CD4-positive, alpha-beta T cell treated with Interferon gamma for 1 hour (primary cell): ENCODE measurements around the gene RBPJL.
A peak's percentile ranks its signal among the peaks of the same experiment; 100 is the strongest.

Experiments
- DNase-seq: peaks from one replicate; pipeline ENCODE4 v3.0.0-alpha.2; 2020

Gene RBPJL, protein sequence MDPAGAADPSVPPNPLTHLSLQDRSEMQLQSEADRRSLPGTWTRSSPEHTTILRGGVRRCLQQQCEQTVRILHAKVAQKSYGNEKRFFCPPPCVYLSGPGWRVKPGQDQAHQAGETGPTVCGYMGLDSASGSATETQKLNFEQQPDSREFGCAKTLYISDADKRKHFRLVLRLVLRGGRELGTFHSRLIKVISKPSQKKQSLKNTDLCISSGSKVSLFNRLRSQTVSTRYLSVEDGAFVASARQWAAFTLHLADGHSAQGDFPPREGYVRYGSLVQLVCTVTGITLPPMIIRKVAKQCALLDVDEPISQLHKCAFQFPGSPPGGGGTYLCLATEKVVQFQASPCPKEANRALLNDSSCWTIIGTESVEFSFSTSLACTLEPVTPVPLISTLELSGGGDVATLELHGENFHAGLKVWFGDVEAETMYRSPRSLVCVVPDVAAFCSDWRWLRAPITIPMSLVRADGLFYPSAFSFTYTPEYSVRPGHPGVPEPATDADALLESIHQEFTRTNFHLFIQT

DNA sequence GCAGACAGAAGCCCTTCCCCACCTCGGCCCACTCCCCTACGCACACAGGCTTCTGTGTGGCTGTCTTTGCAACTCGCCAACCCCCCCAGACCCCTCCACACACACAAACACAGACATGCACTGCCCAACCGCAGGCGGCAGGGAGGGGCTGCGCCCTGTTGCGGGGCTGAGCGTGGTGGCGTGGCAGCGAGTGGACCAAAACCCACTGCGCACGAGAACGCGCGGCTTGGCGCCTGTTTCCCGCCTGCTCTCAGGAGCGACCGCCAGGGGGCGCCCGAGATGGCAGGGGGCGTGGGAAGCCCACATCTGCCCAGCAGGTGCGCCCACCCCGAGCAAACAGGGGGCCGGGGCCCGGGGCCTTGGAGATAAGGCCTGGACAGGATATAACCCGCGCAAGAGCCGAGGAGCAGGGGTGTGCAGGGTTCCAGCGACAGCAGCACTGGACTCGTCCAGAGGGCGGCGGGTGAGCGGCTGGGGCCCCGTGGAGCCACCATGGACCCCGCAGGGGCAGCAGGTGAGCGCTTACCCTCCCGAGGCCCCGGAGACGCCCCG lies at the start of gene RBPJL:
TSS of gene RBPJL (plus strand) at position 410 of the 552 bp plus-strand sequence. CDS start at position 493, 83 bp downstream.
- DNase-seq = no peak

DNA sequence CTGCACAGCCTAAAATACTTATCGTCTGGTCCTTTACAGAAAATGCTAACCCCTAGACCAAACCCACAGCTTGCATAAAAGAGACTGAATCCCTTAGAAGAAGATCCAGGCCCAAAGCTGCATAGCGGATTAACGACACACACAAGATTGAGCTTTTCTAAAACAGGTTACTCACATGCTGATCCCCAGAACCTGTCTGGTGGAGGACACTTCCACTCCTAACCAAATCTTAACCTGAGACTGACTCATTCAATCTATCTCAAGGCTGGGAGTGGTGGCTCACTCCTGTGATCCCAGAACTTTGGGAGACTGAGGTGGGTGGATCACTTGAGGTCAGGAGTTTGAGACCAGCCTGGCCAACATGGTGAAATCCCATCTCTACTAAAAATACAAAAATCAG lies 49.5 kb upstream of the RBPJL start:
- no peak for DNase-seq

DNA sequence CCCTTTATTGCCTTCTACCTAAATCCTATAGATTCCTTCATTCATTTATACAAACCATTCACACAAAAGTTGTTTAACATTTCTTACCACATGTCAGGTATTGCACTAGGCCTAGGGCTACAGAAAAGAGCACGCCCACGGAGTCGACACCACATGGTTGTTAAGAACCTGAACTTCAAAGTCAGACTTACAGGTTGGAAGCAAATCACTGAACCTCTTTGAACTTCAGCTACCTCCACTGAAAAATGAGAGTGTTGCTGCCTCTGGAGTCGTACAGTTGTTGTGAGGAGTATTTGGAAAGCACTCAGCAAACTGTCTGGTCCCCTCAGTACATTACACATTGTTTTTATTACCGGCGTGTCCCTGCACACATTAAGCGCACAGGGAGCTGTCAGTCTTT lies 48.9 kb upstream of the RBPJL start:
- DNase-seq = no peak

DNA sequence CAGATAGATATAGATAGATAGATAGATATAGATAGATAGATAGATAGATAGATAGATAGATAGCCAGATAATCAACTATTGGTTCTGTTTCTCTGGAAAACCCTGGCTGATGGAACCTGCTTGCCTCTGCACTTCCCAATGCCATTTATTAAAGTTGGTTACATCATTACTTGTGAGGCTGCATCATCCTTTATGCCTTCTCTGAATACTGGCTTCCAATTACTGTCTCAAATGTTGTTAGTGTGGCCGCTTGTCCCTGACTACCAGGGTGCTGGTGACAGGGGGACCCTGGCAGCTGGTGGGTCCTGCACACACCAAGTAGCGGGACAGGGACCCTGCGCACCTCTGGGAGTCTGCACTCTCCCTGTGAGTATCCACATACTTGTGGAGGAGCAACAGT lies 48.4 kb upstream of the RBPJL start:
- DNase-seq = no peak

DNA sequence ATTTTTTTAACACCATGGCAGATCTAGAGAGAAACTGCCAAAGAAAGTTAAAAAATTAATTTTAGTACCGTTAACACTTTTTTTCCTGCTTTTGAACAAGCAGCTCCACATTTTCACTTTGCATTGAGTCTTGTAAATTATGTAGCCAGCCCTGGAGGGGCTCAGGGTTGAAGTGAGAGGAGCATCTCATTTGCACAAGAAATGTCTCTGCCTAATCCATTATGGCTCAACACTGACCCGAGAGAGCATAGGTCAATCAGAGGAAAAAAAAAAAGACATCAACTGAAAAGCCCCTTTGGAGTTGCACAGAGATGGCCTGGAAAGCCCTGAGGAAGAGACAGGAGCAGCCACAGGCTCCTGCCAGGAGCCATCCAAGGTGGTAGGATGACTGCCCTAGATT lies 48.0 kb upstream of the RBPJL start:
- no peak for DNase-seq

DNA sequence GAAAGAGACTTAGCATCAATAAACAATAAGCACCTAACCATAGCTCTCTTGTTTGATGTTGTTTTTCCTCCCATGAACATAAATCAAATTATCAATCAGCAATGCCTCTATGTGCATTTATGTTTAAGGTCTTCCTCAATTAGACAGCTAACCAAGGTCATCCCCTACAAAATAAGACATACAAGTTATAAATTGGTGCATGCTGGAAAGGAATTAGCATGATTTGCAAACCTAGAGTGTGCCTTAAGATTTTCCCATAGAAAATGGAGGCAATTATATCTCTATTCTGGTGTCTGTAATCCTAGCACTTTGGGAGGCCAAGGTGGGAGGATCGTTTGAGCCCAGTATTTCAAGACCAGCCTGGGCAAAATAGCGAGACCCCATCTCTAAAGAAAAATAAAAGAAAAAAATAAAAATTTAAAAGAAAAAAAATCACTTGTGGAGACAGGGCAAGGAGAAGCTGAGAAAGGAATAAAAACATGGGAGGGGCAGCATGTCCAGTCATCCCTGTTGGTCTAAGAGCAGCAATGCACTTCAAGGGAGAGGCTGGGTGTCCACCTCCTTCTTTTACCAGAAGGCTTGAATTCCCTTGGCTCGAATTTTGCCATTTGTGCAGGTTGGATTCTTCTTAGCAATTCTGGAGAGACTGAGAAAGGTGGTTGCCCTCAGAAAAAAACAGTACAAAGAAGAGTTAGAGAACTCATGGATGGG lies 42.9 kb upstream of the RBPJL start:
- no peak for DNase-seq

DNA sequence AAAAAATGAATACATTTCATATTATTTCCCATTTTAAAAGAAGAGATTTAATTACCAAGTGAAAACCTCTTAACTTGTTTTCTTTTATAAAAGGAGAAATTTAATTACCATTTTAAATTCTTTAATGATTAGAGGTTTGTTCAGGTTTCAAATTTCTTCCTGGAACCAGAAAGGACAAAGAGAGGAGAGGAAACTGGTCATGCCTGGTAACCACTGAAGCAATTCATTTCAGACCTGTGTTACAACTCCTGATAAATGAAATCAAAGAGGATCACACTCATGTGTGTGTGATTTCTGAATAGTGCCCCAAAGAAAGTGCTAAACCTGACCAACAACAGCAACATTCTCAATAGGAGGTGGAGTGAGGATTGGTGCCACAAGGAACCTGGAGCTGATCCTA lies 39.7 kb upstream of the RBPJL start:
- no peak for DNase-seq

DNA sequence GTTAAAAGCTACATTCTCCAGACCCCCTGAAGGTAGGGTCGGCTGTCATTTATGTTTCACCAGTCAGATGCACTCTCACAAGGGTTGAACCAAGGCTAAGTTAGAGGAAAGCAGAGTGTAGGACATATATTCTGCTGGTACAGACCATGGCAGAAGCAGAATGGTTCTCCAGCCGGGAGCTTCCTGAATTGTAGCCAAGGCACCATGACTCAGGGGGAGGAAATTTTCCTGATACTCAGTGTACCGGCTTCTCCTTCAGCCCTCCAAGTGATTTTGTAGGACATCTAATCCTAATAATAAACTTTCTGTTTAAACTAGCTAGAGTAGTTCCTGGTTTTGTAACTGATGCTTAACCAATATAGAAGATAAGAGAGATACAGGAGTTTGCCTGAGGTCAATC lies 38.1 kb upstream of the RBPJL start:
- DNase-seq = no peak

DNA sequence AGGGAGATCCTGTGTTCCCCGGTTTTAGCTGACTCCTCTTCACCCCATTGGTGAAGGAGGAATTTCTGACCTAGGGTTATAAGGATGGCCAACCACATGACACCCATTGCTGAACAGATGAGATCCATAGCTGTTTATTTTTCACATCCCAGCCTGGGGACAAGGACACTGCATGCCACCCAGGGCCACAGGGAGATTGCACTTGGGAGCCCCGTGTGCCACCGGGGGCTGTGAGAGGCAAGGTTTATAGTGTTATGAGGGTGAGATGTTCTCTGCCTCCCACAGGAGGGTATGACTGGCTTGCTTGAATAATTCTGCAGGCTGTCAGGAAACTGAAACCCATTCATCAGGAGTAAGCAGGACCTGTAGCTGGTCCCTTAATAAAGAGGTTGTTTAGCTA lies 37.6 kb upstream of the RBPJL start:
- no peak for DNase-seq

DNA sequence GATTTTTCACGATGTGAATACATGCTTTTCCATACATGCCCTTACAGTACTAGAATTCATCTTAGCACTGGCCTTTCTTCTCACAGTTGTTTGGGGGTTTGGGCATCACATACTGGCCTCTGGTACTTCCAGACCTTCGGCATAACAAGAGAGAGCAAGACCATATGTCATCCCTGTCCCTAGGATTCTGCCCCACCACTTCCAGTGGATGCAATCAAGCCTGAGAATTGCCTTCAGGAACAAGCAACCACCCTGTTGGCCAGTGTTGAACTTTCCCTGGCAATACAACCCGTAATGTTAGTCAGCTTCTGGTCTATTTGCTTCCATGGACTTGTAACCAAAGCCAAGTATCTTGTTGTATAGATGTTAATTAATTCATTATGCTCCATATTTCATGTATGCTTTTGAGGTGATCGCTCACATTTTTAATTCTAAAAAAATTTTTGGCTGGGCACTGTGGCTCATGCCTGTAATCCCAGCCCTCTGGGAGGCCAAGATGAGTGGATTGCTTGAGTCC lies 36.8 kb upstream of the RBPJL start:
- no peak for DNase-seq

DNA sequence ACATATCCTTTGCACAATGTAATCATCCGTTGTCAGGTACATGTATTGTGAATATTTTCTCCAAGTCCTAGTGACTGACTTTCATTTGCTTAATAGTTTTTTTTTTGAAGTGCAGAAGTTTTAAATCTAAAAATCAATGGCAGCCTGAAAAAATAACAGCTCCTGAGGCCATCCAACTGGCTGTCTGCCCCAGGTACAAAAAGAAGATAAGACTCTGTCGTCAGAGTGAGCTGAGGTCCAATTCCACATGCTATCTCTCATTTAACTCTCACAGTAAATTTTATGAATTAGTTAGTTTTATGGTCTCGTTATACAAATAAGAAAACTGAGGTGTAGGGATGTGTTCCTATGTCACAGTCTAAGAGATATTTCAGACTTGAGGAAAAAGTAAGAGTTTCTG lies 31.3 kb upstream of the RBPJL start:
- no peak for DNase-seq

DNA sequence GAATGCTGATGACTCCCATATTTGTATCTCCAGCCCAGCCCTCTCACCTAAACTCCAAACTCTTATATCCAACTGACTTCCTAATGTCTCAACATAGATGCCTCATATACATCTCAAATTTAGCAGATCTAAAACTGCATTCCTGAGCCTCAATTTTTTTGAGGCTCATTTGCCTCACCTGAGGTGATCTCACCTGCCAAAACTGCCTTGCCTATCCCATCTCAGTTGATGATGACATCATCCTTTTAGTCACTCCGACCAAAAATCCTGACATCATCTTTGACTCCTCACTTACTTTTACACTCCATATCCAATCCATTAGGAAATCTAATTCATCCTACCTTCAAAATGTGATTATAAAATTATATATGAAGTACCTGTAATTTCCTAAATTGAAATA lies 26.6 kb upstream of the RBPJL start:
- DNase-seq = no peak

DNA sequence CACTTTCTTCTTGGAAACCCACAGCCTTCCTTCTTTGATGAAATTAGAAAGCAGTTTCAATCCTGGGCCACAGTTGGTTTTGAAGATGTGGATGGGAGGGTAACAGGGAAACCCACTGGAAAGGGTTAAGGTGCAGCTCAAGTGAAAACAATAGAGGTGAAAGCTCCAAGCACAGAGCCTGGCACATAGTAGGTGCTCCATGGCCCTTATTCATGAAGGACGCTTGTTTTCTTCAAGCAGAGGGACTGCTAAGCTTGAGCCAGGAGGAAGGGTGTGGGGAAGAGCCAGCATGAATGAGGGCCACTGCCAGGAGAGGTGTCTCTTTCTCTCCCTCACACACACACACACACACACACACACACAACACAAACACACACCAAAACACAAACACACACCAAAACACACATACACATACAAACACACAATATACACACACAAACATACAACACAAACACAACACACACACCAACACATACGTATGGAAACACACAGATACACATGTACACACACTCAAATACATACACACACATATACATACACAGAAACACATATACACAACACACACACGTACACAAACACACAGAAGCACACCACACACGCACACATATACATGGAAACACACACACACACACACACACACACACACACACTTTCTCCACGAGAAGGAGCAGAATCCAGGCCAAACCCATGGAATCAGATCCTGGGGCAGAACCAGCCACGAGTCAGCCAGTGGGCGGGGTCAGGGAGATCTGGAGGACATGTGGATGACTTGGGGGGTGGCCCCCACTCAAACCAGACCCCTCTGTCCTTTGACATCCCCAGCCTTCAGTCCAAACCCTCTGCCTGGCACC lies 23.7 kb upstream of the RBPJL start:
- DNase-seq = no peak

DNA sequence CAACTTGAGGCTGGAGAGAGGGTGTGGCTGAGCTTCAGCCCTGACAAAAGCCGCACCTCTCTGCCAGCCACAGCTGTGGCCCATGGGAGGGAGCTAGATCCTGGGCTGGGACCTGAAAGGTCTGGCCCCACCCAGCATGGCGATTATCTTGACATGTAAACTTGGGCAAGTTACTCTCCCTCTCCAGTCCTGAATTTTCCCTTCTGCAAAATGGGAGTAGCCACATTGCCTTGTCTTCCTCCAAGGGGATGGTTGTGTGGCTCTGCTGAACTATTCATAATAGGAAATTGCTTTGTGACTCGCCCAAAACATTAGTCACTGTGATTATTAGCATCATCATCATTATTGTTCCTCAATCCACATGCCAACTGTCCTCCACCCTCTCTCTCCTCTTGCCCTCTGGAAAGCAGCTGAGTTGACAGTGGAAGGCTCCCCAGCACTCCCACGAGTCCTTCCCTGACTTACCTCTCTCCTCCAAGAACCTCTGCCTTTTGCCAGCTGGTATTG lies 23.0 kb upstream of the RBPJL start:
- DNase-seq = no peak

DNA sequence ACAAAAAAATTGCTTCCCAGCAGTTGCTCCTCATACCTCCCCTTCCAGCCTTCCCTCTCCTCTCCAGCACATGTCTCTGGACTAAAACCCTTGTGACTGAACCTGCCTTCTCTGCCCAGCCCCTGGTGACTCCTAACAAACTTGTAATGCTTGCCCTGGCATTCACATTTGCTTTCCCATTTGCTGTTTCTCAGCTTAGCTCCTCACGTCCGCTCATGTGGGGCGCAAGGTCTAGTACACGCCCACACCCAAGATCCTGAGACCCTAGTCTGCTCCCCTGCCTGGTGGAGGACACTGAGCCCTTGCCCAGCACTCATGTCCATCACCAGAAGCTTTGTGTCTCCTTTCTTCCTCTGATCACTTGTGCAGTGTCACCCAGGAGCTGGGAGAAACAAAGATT lies 18.3 kb upstream of the RBPJL start:
- no peak for DNase-seq

DNA sequence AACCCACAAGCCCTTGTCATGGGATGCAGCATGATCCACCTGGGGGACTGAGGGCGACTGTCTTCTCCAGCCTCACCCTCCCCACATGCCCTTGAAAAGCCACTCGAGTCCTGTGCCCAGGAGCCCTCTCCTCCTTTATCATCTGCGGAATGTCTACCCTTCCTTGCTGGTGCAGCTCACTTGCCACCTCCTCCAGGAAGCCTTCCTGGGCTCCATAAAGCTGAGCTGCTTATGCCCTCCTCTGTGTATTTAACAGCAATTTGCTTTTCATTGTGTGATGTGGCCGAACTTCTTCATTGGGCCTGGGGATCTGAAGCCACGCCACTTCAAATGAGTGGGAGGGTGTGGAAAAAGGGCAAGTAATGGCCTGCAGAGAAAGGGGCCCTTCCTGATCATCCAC lies 17.8 kb upstream of the RBPJL start:
- no peak for DNase-seq

DNA sequence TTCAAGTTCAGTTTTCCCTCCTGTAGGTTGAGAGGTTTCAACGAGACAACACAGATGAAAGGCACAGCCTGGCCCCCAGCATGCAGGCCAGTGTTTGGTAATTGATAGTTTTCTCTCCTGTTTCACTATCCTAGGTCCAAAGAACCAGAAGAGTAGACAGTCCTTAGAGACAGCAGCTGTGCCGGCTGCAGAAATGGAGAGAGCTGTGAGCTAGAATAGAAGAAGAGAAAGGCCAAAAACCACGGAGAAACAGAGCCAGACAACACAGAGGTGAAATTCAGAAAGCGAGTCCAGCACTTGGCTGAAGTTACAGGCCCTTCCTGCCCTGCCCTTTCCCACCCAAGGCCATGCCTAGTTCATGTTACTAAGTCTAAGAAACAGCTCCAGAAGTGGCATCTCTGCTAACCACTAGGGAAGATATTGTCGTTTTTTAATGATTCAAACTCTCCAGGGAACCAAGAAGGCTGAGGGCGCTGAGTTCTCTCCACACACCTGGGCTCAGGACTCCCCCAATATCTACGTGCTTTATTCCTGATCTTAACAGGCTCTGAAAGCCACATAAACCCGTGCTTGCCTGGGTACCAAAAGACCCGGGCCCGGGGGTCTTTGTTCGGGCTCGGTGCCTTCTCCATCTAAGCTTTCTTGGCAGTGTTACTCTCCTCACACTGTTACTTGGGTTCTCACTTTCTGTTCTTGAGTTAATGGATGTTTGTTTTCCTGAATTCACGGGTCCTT lies 16.5 kb upstream of the RBPJL start:
- DNase-seq = no peak

DNA sequence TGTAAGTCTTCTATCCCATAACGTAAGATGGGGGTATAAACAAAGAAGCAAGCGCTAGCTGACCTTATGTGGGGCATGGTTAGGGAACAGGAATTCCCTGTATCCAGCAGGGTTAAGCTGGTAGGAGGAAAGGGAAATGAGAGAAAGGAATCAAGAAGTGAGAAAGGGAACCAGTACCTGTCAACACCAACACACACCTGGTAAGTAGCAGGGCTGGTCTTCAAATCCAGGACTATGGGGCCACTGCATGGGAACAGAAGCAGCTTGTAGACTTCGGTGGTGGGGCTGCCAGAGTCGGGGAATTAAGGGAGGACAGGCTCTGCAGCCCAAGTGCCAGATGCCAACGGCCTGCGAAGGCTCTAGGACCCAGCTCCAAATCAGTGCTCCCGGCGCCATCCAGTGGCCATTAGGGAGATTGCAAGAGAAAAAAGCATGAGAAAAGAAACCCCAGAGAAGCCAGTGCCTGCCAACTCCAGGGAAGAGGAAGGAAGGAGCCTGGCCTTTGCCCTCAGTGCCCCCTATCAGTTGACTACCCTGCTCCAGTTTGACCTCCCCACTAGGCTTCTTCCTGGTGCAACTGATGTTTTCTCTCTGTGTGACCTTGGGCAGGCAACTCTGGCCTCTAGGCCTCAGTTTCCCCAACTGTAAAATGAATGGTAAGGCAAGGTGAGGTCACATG lies 15.8 kb upstream of the RBPJL start:
- DNase-seq = peak; percentile 58

DNA sequence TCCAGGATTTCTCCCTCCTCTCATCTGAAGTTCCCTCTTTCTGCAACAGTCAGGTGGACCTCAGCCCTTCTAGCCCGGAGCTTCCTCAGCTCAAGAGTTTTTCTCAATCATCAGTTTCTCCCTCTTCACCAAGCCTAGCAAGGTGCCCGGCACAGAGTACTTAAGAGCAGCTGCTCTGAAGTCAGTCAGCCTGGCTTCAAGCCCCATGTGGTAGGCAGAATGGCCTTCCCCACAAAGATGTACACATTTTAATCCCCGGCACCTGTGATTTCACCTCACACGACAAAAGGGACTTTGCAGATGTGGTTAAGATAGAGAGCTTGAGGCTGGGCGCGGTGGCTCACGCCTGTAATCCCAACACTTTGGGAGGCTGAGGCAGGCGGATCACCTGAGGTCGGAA lies 15.1 kb upstream of the RBPJL start:
- DNase-seq = no peak

DNA sequence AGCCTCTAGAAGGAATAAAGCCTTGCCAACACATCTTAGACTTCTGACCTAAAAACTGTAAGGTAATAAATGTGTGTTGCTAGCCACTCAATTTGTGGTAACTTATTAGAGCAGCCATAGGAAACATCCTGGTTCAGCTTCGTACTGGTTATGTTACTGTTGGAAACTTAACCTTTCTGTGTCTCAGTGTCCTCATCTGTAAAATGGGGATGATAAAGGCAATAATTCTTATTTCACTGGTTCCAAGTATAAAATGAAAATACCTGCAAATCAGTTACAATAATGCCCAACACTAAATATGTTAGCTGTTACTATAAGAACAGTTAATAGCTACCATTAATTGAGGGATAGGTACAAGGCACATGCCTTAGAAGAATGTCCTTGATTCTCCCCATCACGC lies 14.3 kb upstream of the RBPJL start:
- no peak for DNase-seq
